ENCODE results near the gene TRIP4. TPM values are rescaled to one million over a fixed set of nuclear protein-coding genes. Genes with fewer than 3 reads are reported as not detected.

TRIP4 gene
- total and polyA plus RNA-seq, 9 of the 15 experiments (the other 6 are each of a cell fraction or from before 2014, with no cell fraction given), result 7.6 to 23.3 (median 16.7) TPM

GRCh38 chr15:64456634-64457108 is 69.0 kb downstream of the TRIP4 start (continued):
- TF ChIP-seq ZBTB12 (CRISPR knock-in tag; IDR thresholded peaks at IDR 0.05), result no peak

- ATAC-seq (no peak), DNase-seq (ENCODE audit: extremely low read depth in 1 of 4, low spot score in 3 of 4) (peak in 2 of 4 experiments; percentile 22 to 46), FAIRE-seq (peak; percentile 44)
- no peaks in the 10 kb centered on the region for H3K9me3 ChIP-seq (replicated peaks; ENCODE audit: control insufficient read depth, insufficient read depth, low read depth, low read length)
- H3K27ac ChIP-seq (ENCODE audit: extremely low read depth, low read depth, low read length), result no peak overlapping the region
- intact Hi-C loops (cut with micrococcal nuclease) (no loop called here), in situ Hi-C loops (cut with MboI) (no loop called here)
- no peak overlapping the region for H2AFZ ChIP-seq (ENCODE audit: low read depth, low read length)
- 0 out of 2 replicates have a peak, but pooled peaks cover 3% of the 10 kb centered on the region for H4K20me1 ChIP-seq (replicated peaks; ENCODE audit: control insufficient read depth, insufficient read depth, low read length)
- no peak overlapping the region for H3K4me3 ChIP-seq
- POLR2A ChIA-PET, result interaction anchor here (0.7 to 2.4 kb wide), 7 partner anchors 9 to 365 kb away, joined by 3 to 6 read pairs (median 4); partner anchors contain the start of genes CIAO2A and TRIP4
- no TSS peak for BruUV-seq (replicated peaks)
- no peaks in the 10 kb centered on the region for H3K9me1 ChIP-seq (ENCODE audit: control insufficient read depth, insufficient read depth, low read length)
- peaks cover 5% of the 10 kb centered on the region for H3K36me3 ChIP-seq (ENCODE audit: control insufficient read depth, insufficient read depth, low read length)
- WGBS (ENCODE audit: insufficient coverage, low coverage, missing lambda C conversion rate), result 18% methylated on average over 3 of the region's 3 CpGs
- H3K9ac ChIP-seq (ENCODE audit: insufficient read depth in 1 of 2, low read depth in 2 of 2, low read length in 2 of 2), result peak overlapping the region in 1 of 2 experiments; percentile 68; a peak in 1 of 4 replicates
- CTCF ChIA-PET (ENCODE audit: low intra/inter-chr PET ratio), result no interaction called here
- peak overlapping the region; percentile 83; the same call in 1 of the 2 replicates for H3K4me2 ChIP-seq (ENCODE audit: insufficient read depth, low read length)
- no peaks in the 10 kb centered on the region for H3K27me3 ChIP-seq (ENCODE audit: control insufficient read depth in 2 of 2, insufficient read depth in 2 of 2, low read length in 2 of 2)
- peaks cover 5 to 58% of the 10 kb centered on the region in 2 experiments; a peak in 4 of 5 replicates for H3K4me1 ChIP-seq (replicated peaks in 1 of 2; ENCODE audit: control insufficient read depth in 2 of 2, insufficient read depth in 2 of 2, low read length in 2 of 2)
- H3K79me2 ChIP-seq (ENCODE audit: control insufficient read depth, insufficient read depth, low read length), result peaks cover 36% of the 10 kb centered on the region
- TF ChIP-seq TCF3 (CRISPR knock-in tag; IDR thresholded peaks at IDR 0.05), result 0 out of 2 replicates have a peak, but pooled peaks have one; percentile 7
- no peak for TF ChIP-seq IRF2 (CRISPR knock-in tag; IDR thresholded peaks at IDR 0.05)
- peak; percentile 63; the same call in 1 of the 2 replicates for TF ChIP-seq ATF3 (IDR thresholded peaks at IDR 0.05)
- no peak for TF ChIP-seq ATF3 (CRISPR knock-in tag; conservative IDR thresholded peaks at IDR 0.05)
- 0 out of 2 replicates have a peak, but pooled peaks have one; percentile 20 for TF ChIP-seq NCOR1 (IDR thresholded peaks at IDR 0.05)
- no peak for TF ChIP-seq REST (IDR thresholded peaks at IDR 0.05; ENCODE audit: borderline replicate concordance)
- no peak for TF ChIP-seq REST (CRISPR knock-in tag; IDR thresholded peaks at IDR 0.05; ENCODE audit: low read depth)
- peak; percentile 87 for TF ChIP-seq ESRRA (IDR thresholded peaks at IDR 0.05; ENCODE audit: borderline replicate concordance, low read depth)
Observed at GRCh38 chr15:64459066-64459781, 71.6 kb downstream of the TRIP4 start.

Measured in K562 (cell line).